HepG2 (cell line): ENCODE measurements around the gene KHNYN. TPM values are rescaled to one million over a fixed set of nuclear protein-coding genes. Genes with fewer than 3 reads are reported as not detected.

ENCODE experiments used
- BRD4 ChIP-seq: sonication (generic); formaldehyde crosslinking; IDR thresholded peaks from 2 replicates; pipeline ENCODE4 v1.4.0; 2020; ENCODE audit warnings: missing genetic modification reagents
- DZIP1 ChIP-seq: sonication (generic); formaldehyde crosslinking; IDR thresholded peaks from 2 replicates; pipeline ENCODE4 v1.5.0; 2020; ENCODE audit warnings: mild to moderate bottlenecking, missing genetic modification reagents
- FIP1L1 ChIP-seq: fragments of 200-400 bp; formaldehyde crosslinking; IDR thresholded peaks from 2 replicates; pipeline ENCODE4 v1.6.1; 2018; ENCODE audit warnings: low read depth, mild to moderate bottlenecking, low read length, moderate library complexity, borderline replicate concordance; ENCODE audit not compliant: insufficient read depth
- GATAD2A ChIP-seq: IDR thresholded peaks from 2 replicates; pipeline ENCODE4 v1.6.1; 2016
- HDAC1 ChIP-seq: sonication (generic); formaldehyde crosslinking; IDR thresholded peaks from 2 replicates; pipeline ENCODE4 v1.5.1; 2020; ENCODE audit warnings: mild to moderate bottlenecking, missing genetic modification reagents
- KAT8 ChIP-seq: IDR thresholded peaks from 2 replicates; pipeline ENCODE4 v1.6.1; 2016; ENCODE audit warnings: missing genetic modification reagents, missing compliant biosample characterization
- MATR3 ChIP-seq: sonication (generic); formaldehyde crosslinking; IDR thresholded peaks from 2 replicates; pipeline ENCODE4 v1.4.0; 2020; ENCODE audit warnings: missing genetic modification reagents
- NAIF1 ChIP-seq: sonication (generic); formaldehyde crosslinking; IDR thresholded peaks from 2 replicates; pipeline ENCODE4 v1.5.0; 2020; ENCODE audit warnings: mild to moderate bottlenecking, missing genetic modification reagents, borderline replicate concordance
- NFKBIZ ChIP-seq: IDR thresholded peaks from 2 replicates; pipeline ENCODE4 v1.6.1; 2018; ENCODE audit warnings: missing genetic modification reagents, missing compliant biosample characterization
- PAF1 ChIP-seq: IDR thresholded peaks from 2 replicates; pipeline ENCODE4 v1.6.1; 2016; ENCODE audit warnings: missing genetic modification reagents, missing compliant biosample characterization
- PCBP1 ChIP-seq: fragments of 200-400 bp; formaldehyde crosslinking; IDR thresholded peaks from 2 replicates; pipeline ENCODE4 v1.6.1; 2017; ENCODE audit warnings: mild to moderate bottlenecking, low read depth, low read length, borderline replicate concordance
- PHF5A ChIP-seq: IDR thresholded peaks from one replicate; pipeline ENCODE4 v1.6.1; 2018; ENCODE audit warnings: low read depth, missing genetic modification reagents; ENCODE audit not compliant: unreplicated experiment
- POGZ ChIP-seq: sonication (generic); formaldehyde crosslinking; IDR thresholded peaks from 2 replicates; pipeline ENCODE4 v1.4.0; 2020; ENCODE audit warnings: mild to moderate bottlenecking, missing genetic modification reagents
- SATB2 ChIP-seq: sonication (generic); formaldehyde crosslinking; IDR thresholded peaks from 2 replicates; pipeline ENCODE4 v1.5.0; 2020; ENCODE audit warnings: missing genetic modification reagents
- SP1 ChIP-seq, 2 experiments: fragments of 450-650 bp in 1 of 2; sonication (generic) in 1 of 2; formaldehyde crosslinking in 1 of 2; IDR thresholded peaks; 2 replicates each; pipeline versions ENCODE4 v1.4.0 to v1.6.1; 2016 to 2020; ENCODE audit warnings: missing genetic modification reagents in 1 of 2
- ZNF225 ChIP-seq: sonication (generic); formaldehyde crosslinking; IDR thresholded peaks from 2 replicates; pipeline ENCODE4 v1.4.0; 2020; ENCODE audit warnings: mild to moderate bottlenecking, missing genetic modification reagents
- ZNF24 ChIP-seq: fragments of 450-650 bp; IDR thresholded peaks from 2 replicates; pipeline ENCODE4 v1.6.1; 2017; ENCODE audit warnings: antibody characterized with exemption, mild to moderate bottlenecking
- ZNF335 ChIP-seq: sonication (generic); formaldehyde crosslinking; IDR thresholded peaks from 2 replicates; pipeline ENCODE4 v1.4.0; 2020; ENCODE audit warnings: missing genetic modification reagents
- ZNF484 ChIP-seq: sonication (generic); formaldehyde crosslinking; IDR thresholded peaks from 2 replicates; pipeline ENCODE4 v1.5.1; 2020; ENCODE audit warnings: mild to moderate bottlenecking, low read depth, missing genetic modification reagents, borderline replicate concordance
- ZNF557 ChIP-seq: sonication (generic); formaldehyde crosslinking; IDR thresholded peaks from 2 replicates; pipeline ENCODE4 v1.4.0; 2020; ENCODE audit warnings: missing genetic modification reagents
- ZNF781 ChIP-seq: sonication (generic); formaldehyde crosslinking; IDR thresholded peaks from 2 replicates; pipeline ENCODE4 v1.5.1; 2020; ENCODE audit warnings: borderline replicate concordance, mild to moderate bottlenecking, missing genetic modification reagents; ENCODE audit errors: not compliant biosample characterization
- ZNF816 ChIP-seq: sonication (generic); formaldehyde crosslinking; IDR thresholded peaks from 2 replicates; pipeline ENCODE4 v1.8.0; 2022; ENCODE audit warnings: missing genetic modification reagents, mild to moderate bottlenecking, borderline replicate concordance
- polyA plus RNA-seq, 8 experiments: library from polyadenylated mRNA; depleted of rRNA in 3 of 8; stranded (reverse) in 7 of 8; unstranded in 1 of 8; fragments of >200 nt; fragmentation: Illumina TruSeq in 4 of 8; extraction: Trizol in 4 of 8; gene quantifications; 2 replicates each; pipeline versions ENCODE4 v1.2.1 to v1.2.3, GENCODE V29; 2011 to 2016; ENCODE audit warnings: low read depth in 4 of 8, missing spikeins in 1 of 8, mixed read lengths in 1 of 8; ENCODE audit not compliant: insufficient read depth in 1 of 8
- total RNA-seq, 5 experiments: library from RNA; depleted of rRNA; stranded (reverse); fragments of >200 nt; fragmentation: Illumina TruSeq; extraction: Trizol; gene quantifications; 2 replicates each; pipeline ENCODE4 v1.2.3, GENCODE V29; 2016; ENCODE audit warnings: low read depth in 1 of 5
- TF ChIP-seq, protein P1 (sequence below): sonication (generic); formaldehyde crosslinking; conservative IDR thresholded peaks from 2 replicates; pipeline ENCODE4 v1.8.1; 2023; ENCODE audit warnings: missing genetic modification reagents
- TF ChIP-seq, protein P2 (sequence below): sonication (generic); formaldehyde crosslinking; IDR thresholded peaks from 2 replicates; pipeline ENCODE4 v1.4.0; 2020; ENCODE audit warnings: missing genetic modification reagents
- TF ChIP-seq, protein P3 (sequence below): sonication (generic); formaldehyde crosslinking; IDR thresholded peaks from 2 replicates; pipeline ENCODE4 v1.4.0; 2020; ENCODE audit warnings: mild to moderate bottlenecking, missing genetic modification reagents

Gene KHNYN
- total and polyA plus RNA-seq, 2 of the 13 experiments (the other 11 are each of a cell fraction or from before 2014, with no cell fraction given), result 52.8 to 75.7 TPM

GRCh38 chr14:24442240-24443052 is 12.7 kb downstream of the KHNYN start, which contains the start of gene SDR39U1 (continued):
- TF ChIP-seq ZNF24 (peak; percentile 74), ZNF816 (CRISPR knock-in tag) (peak; percentile 97; the same call in 1 of the 2 replicates), ZNF484 (CRISPR knock-in tag) (peak; percentile 95), ZNF781 (CRISPR knock-in tag) (peak; percentile 96), NFKBIZ (CRISPR knock-in tag) (peak; percentile 37), NAIF1 (CRISPR knock-in tag) (peak; percentile 75; the same call in 1 of the 2 replicates), ZNF225 (CRISPR knock-in tag) (peak; percentile 96), MATR3 (CRISPR knock-in tag) (no peak), GATAD2A (CRISPR knock-in tag) (peak; percentile 88), PHF5A (CRISPR knock-in tag) (no peak), SP1 (IDR thresholded peaks at IDR 0.05) (no peak), SP1 (CRISPR knock-in tag; IDR thresholded peaks at IDR 0.05) (peak; percentile 80), PAF1 (CRISPR knock-in tag) (0 out of 2 replicates have a peak, but pooled peaks have one; percentile 23), SATB2 (CRISPR knock-in tag) (peak; percentile 96), KAT8 (CRISPR knock-in tag) (peak; percentile 99), FIP1L1 (0 out of 2 replicates have a peak, but pooled peaks have one; percentile 86), ZNF335 (peak; percentile 99), ZNF557 (CRISPR knock-in tag) (peak; percentile 97), BRD4 (CRISPR knock-in tag) (peak; percentile 82), PCBP1 (peak; percentile 98), POGZ (CRISPR knock-in tag) (peak; percentile 85), HDAC1 (CRISPR knock-in tag) (peak; percentile 92), DZIP1 (CRISPR knock-in tag) (peak; percentile 99)
- TF ChIP-seq, protein P1, sequence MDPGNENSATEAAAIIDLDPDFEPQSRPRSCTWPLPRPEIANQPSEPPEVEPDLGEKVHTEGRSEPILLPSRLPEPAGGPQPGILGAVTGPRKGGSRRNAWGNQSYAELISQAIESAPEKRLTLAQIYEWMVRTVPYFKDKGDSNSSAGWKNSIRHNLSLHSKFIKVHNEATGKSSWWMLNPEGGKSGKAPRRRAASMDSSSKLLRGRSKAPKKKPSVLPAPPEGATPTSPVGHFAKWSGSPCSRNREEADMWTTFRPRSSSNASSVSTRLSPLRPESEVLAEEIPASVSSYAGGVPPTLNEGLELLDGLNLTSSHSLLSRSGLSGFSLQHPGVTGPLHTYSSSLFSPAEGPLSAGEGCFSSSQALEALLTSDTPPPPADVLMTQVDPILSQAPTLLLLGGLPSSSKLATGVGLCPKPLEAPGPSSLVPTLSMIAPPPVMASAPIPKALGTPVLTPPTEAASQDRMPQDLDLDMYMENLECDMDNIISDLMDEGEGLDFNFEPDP (CRISPR knock-in tag), result no peak
- TF ChIP-seq, protein P2, sequence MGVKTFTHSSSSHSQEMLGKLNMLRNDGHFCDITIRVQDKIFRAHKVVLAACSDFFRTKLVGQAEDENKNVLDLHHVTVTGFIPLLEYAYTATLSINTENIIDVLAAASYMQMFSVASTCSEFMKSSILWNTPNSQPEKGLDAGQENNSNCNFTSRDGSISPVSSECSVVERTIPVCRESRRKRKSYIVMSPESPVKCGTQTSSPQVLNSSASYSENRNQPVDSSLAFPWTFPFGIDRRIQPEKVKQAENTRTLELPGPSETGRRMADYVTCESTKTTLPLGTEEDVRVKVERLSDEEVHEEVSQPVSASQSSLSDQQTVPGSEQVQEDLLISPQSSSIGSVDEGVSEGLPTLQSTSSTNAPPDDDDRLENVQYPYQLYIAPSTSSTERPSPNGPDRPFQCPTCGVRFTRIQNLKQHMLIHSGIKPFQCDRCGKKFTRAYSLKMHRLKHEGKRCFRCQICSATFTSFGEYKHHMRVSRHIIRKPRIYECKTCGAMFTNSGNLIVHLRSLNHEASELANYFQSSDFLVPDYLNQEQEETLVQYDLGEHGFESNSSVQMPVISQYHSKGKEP (CRISPR knock-in tag), result peak; percentile 65
- TF ChIP-seq, protein P3, sequence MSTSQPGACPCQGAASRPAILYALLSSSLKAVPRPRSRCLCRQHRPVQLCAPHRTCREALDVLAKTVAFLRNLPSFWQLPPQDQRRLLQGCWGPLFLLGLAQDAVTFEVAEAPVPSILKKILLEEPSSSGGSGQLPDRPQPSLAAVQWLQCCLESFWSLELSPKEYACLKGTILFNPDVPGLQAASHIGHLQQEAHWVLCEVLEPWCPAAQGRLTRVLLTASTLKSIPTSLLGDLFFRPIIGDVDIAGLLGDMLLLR (CRISPR knock-in tag), result peak; percentile 94
